IPS DF 19.7 (cell line): ENCODE results near the gene SELENOS.

Experiments used
- DNase-seq: peaks from one replicate; pipeline ENCODE4 v3.0.0-alpha.2; 2013; ENCODE audit warnings: low read depth, low spot score

The SELENOS gene, protein sequence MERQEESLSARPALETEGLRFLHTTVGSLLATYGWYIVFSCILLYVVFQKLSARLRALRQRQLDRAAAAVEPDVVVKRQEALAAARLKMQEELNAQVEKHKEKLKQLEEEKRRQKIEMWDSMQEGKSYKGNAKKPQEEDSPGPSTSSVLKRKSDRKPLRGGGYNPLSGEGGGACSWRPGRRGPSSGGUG

GRCh38 chr15:101277038-101277822, at the start of gene SELENOS:
SELENOS (minus strand) TSS chr15:101277485; CDS start chr15:101277417, 68 bp downstream.
- DNase-seq = no peak

DNA sequence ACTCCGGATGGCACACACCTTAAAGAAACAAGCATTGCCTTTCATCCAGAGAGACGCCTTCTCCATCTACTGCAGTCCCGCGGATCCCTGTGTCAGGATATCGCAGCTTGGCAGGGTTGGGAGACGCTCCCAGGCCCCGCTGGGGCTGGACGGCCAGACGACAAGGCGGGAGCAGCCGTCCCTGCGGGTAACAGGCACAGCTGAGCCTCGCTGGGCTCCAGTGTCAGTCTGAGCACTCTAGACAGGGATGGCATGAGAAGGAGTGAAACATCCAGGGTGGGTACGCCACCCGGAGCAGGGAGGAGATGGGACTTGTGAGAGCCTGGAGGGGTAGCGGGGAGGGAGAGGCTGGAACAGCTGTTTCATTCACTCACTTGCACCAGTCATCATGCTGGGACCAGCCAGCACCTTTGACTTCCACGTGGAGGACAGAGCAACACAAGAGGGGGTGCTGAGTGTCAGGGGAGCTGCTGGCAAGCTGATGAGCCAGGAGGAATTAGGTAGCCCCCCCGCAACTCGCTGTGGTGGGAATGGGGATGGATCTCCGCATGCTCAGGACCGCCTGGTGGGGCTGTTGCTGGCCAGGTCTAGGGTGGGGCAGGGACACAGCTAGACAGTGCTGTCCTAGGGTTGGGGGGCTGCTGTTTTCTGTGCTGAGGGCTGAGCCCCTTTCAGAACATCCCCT, 49.3 kb upstream of the SELENOS start:
- no peak for DNase-seq

DNA sequence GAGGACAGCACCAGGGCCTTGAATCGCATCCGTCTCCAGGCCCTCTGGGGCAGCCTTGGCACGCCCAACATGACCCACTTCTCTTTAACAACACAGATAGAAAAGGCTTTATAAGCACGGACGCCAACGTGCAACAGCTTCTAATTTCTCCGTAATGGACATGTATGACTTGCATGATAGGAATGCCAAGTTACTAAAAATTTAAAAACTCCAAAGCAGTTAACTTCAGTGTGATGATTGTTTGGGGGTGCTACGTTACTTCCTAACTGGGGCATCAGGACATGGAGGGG, 48.7 kb upstream of the SELENOS start:
- no peak for DNase-seq

GRCh38 chr15:101325263-101326025, 48.2 kb upstream of the SELENOS start:
- DNase-seq = no peak

GRCh38 chr15:101324524-101325177, 47.4 kb upstream of the SELENOS start:
- no peak for DNase-seq

GRCh38 chr15:101323793-101324523, 46.7 kb upstream of the SELENOS start:
- DNase-seq = no peak

DNA sequence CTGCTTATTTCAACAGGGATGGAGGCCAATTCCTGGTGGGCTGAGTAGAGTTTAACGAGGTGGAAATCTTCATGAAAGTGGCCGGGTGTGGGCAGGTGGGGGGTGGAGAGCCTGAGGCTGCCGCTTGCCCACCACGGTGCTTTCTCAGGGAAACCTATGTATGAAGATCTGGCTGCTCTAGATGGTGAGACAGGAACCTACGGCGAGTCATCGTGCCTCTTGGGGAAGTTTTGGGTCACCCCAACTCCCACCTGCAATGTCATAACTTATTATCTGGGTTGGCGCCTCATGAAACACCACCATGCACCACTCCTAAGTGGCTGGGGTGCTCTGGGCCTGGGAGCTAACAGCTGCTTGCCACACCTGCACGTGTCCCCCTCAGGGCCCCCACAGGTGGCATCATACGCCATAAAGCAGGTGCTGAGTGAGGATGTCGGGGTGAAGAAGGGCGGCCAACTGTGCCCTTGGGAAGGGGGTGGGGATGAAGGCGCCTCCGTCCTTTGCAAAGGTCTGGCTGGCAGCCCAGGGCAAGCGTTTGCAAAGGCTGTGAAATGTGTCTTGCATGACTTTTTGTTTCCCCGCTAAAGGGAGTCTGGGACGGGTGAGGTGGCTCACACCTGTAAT, 45.7 kb upstream of the SELENOS start:
- no peak for DNase-seq

GRCh38 chr15:101322016-101322695, 44.9 kb upstream of the SELENOS start:
- DNase-seq = no peak

DNA sequence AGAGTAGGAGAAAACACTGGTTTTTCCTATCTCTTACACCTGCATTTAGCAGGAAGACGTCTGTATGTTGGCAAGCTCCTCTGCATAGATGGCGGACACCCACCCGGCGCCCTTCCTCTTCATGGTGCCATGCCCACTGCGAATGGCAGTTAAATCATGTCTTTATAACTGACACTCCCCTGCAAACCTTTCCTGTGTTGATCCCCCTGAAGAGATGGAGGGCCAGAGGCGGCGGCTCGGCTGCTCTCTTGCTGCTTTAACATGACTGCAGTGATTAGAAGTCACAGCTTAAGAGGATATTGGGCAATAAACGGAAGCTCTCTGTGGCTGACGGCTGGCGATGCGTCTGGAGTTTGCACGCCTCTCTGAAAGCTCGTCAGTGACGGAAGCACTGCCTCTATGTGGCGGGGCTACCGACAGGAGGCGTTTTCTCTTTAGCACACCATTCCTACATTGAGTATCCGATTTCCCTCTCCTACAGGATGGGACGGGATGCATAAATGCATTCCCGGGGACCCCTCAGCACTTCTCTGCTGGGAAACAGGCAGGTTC, 43.3 kb upstream of the SELENOS start:
- peak; percentile 28 for DNase-seq

DNA sequence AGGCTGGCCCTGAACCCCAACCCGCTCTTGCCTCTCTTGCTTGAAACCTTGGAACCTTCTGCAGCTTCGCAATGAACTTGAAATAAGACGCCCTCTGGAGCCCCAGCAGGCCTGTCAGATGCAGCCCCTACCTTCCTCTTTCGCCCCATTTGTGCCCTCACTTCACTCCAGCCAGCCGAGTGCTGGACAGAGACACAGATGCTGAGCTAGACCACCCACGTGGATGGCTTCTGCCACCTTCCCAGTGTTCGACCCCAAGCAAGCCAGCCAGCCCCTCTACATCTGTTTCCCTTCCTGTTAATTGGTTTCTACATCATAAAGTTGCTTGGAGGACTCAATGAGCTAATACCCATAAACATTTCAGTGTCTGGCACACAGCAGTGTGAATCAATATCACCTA, 41.6 kb upstream of the SELENOS start:
- DNase-seq = no peak

GRCh38 chr15:101318147-101318819, 41.0 kb upstream of the SELENOS start:
- DNase-seq = no peak

DNA sequence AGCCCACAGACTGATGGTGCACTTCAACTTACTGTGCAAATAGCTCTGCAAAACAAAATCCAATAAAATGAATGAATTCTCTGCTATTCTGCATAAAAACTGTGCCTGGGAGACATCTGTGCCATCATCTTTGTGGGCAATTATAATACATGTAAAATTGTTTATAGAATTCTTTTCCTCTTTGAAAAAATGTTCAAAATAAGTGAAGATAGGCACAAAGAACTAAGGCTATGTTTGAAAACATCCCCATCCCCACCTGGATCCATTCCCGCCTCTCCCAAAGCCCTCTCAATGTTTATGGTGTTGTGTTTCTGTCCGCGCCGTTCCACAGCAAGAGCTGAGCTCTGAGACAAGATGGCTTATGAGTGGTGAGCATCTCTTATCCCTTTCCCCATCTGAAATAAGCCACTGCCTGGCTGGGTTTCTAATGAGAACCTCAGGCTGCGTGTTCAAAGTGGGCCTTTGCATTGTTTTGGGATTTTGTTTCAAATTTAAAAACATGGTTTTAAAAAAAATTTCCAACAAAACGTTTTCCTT, 40.1 kb upstream of the SELENOS start:
- no peak for DNase-seq

DNA sequence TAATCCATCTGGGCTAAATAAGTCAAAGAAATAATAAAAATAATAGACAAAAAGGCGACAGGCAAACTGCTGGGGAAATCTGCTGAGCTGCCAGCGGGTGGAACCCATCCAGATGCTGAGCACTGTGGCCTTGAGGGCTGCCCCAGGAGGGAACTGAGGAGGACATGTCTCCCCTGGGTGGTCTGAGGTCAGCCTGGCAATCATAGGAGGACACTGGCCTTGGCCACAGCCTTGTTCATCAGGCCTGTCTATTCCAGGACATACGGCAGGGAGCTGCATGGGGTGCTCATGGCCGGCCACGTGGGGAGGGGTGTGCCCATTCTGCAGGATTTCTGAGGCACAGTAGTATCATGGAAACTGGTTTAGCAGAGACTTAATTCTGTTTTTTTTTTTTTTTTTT, 39.2 kb upstream of the SELENOS start:
- no peak for DNase-seq

GRCh38 chr15:101315736-101316135, 38.5 kb upstream of the SELENOS start:
- no peak for DNase-seq

DNA sequence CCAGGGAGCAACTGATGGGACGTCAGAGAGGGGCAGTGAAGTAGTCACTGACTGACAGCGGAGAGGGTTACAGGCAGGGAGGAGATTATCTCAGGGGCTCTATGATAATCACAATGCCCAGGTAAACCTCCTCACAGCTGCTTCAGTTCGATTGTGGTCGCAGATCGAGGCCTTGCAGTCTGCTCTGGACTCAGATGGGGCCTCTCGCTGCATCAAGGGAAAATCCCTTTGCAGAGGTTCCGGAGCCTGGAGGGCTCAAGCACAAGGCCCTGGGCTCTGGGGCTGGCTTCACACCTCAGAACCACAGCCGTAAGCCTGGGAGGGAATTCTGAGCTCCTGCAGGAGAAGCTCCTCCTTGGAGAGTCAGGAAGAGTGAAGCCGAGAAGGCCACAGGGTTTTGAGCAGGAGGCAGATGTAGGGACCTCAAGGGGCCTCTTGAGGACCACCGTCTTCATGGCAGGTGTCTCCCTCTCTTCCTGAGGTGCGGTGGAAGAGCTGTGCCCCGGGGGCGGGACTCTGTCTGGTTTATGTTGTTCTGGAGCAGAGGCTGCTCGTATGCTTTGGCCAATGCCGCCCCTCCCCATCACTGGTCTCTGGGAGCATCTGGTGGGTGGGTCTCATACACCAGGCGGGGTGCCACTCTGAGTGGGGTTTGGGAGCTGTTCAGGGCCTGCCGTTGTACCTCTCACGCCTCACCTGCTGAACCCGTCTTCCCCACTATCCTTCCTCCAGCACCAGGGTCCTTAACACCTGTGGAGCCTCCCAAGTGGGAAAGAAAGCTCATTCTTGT, 37.2 kb upstream of the SELENOS start:
- DNase-seq = no peak

DNA sequence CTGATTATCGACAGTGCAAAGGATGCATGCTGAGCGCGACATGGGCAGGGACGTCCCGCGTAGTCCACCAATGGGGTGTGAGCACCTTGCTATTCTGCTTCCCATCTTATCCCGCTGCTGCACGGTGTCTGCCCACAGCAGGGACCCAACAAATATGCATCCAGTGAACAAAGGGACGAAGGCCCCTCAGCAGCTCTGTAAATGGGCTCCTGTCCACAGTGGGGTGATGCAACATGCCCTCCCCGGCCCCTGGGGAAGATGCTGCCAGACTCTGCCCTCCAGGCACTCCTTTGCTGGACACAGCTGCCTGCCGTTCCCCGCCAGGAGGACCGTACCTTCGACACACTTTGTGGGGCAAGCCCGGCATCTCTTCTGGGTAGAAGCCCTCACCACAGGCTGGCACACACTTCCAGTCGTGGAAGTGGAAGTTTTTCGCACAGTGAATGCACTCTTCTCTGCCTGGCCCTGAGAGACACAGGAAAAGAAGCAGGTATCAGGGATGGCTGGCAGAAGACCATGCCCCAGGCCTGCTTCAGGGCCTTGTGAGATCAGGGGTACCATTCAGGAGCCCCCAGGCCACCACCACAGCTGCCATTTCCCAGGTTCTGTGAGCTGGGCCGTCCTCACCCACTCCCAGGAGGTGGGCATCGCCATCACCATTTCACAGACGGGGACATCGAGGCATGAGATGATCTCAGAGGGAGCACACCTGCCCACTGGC, 35.9 kb upstream of the SELENOS start:
- DNase-seq = no peak

DNA sequence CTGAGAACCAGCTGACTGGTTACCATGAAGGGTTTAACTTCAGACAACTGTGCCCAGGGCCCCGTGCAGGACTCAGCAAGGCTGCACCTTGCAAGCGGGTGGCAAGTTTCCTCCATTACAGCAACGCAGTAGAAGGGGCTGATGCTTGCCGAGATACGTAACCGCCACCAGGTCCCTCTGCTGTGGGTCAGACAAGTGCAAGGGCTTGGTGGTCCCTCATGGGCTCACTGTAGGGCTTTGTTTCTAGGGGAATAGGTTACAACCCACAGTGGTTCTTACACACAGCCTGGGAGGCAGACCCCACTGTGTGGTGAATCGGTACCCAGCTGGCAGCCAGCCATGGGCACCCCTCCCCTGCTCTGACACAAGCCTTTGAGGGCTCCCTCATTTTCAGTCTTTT, 33.2 kb upstream of the SELENOS start:
- DNase-seq = no peak

DNA sequence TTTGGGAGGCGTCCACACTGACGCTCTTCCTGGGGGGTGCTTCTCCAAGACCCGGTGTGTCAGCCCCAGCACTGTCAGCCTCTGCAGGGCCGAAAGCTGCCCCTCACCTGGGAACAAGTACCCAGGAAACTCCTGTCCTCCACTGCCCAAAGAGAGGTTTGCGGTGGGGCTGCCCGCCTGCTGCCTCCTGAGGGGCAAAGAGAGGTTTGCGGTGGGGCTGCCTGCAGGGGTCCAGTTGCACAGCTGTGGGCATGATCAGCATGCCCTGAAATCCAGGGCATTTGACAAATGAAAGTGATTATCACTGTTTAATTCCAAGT, 32.8 kb upstream of the SELENOS start:
- DNase-seq = no peak
